ENCODE measurements around the gene NOL12. TPM values are rescaled to one million over a fixed set of nuclear protein-coding genes. Genes with fewer than 3 reads are reported as not detected.

NOL12 gene
- total and polyA plus RNA-seq, 4 donors: 6.9 to 16.5 (median 11.4) TPM

- no peak overlapping the region for H3K27ac ChIP-seq (ENCODE audit: low read depth in 1 of 2, low read length in 2 of 2)
- WGBS: 85% methylated on average over 16 of the region's 16 CpGs
- no peaks in the 10 kb centered on the region for H3K9me3 ChIP-seq (ENCODE audit: control insufficient read depth in 4 of 4, low read length in 3 of 4)
- H3K36me3 ChIP-seq (ENCODE audit: control insufficient read depth in 4 of 4, insufficient read depth in 3 of 4, low read depth in 1 of 4, low read length in 3 of 4): no peaks in the 10 kb centered on the region
- DNase-seq (ENCODE audit: low spot score): no peak
- TF ChIP-seq REST (IDR thresholded peaks at IDR 0.05) (no peak), NR2F2 (IDR thresholded peaks at IDR 0.05) (no peak), EGR1 (IDR thresholded peaks at IDR 0.05; ENCODE audit: low read depth in 2 of 2) (no peak), SP1 (IDR thresholded peaks at IDR 0.05) (no peak), YY1 (IDR thresholded peaks at IDR 0.05) (no peak), ATF3 (IDR thresholded peaks at IDR 0.05) (no peak)
- H3K4me3 ChIP-seq (ENCODE audit: low read depth in 1 of 3, low read length in 3 of 3): no peak overlapping the region
- H3K4me1 ChIP-seq (ENCODE audit: control insufficient read depth in 4 of 4, insufficient read depth in 4 of 4, low read length in 3 of 4): peaks cover 6 to 34% (median 19%) of the 10 kb centered on the region in 4 donors
- no peaks in the 10 kb centered on the region for H3K27me3 ChIP-seq (ENCODE audit: control insufficient read depth in 4 of 4, insufficient read depth in 4 of 4, low read length in 3 of 4)
- H3K9ac ChIP-seq (ENCODE audit: low read depth in 1 of 2, low read length in 2 of 2): no peak overlapping the region
Measured at GRCh38 chr22:37742376-37743171, 56.4 kb downstream of the NOL12 start.

Small RNAs within 50 kb of the gene (small RNA-seq; reads per million reads assigned to genes)
- not detected for gene RN7SL385P

Other genes with a start within 250 kb of the NOL12 start
- gene MFNG, start 200.0 kb upstream of the NOL12 start, total RNA-seq: 1 to 10 TPM; 6.9 to 7.9 TPM
- 10 to 100 TPM in 1 of 2 donors, 1 to 10 TPM in 1; 5.0 to 10.7 TPM for gene MFNG, start 200.0 kb upstream of the NOL12 start, polyA plus RNA-seq
- 1 to 10 TPM; 7.8 to 8.9 TPM for gene CARD10, start 166.9 kb upstream of the NOL12 start, total RNA-seq
- 10 to 100 TPM in 1 of 2 donors, 1 to 10 TPM in 1; 7.9 to 14.0 TPM for gene CARD10, start 166.9 kb upstream of the NOL12 start, polyA plus RNA-seq
- 10 to 100 TPM; 10.2 to 18.8 TPM for gene CDC42EP1, start 125.9 kb upstream of the NOL12 start, total RNA-seq
- 10 to 100 TPM; 43.6 to 66.6 TPM for gene CDC42EP1, start 125.9 kb upstream of the NOL12 start, polyA plus RNA-seq
- 1 to 10 TPM in 1 of 2 donors, under 1 TPM in 1; 0.33 to 3.4 TPM for gene LGALS2, start 106.3 kb upstream of the NOL12 start, total RNA-seq
- 1 to 10 TPM in 1 of 2 donors, under 1 TPM in 1; 0.81 to 2.3 TPM for gene LGALS2, start 106.3 kb upstream of the NOL12 start, polyA plus RNA-seq
- 10 to 100 TPM; 17.4 to 26.4 TPM for gene GGA1, start 77.5 kb upstream of the NOL12 start, total RNA-seq
- gene GGA1, start 77.5 kb upstream of the NOL12 start, polyA plus RNA-seq: 10 to 100 TPM; 15.1 to 18.2 TPM
- gene SH3BP1, start 46.7 kb upstream of the NOL12 start, total RNA-seq: 1 to 10 TPM; 3.8 to 8.2 TPM
- gene SH3BP1, start 46.7 kb upstream of the NOL12 start, polyA plus RNA-seq: 1 to 10 TPM in 1 of 2 donors, under 1 TPM in 1; 0.24 to 1.7 TPM
- gene PDXP, start 27.6 kb upstream of the NOL12 start, total RNA-seq: 10 to 100 TPM; 23.4 to 32.4 TPM
- gene PDXP, start 27.6 kb upstream of the NOL12 start, polyA plus RNA-seq: 10 to 100 TPM; 24.7 to 42.2 TPM
- gene LGALS1, start 10.7 kb upstream of the NOL12 start, total RNA-seq: 10 to 100 TPM; 35.6 to 74.9 TPM
- gene LGALS1, start 10.7 kb upstream of the NOL12 start, polyA plus RNA-seq: 100 to 1,000 TPM; 108 to 138 TPM
- gene TRIOBP, start 10.7 kb downstream of the NOL12 start, total RNA-seq: 10 to 100 TPM; 24.8 to 41.1 TPM
- 10 to 100 TPM in 1 of 2 donors, 1 to 10 TPM in 1; 4.8 to 18.3 TPM for gene TRIOBP, start 10.7 kb downstream of the NOL12 start, polyA plus RNA-seq
- gene GCAT, start 121.6 kb downstream of the NOL12 start, total RNA-seq: 10 to 100 TPM; 27.7 to 31.8 TPM
- gene GCAT, start 121.6 kb downstream of the NOL12 start, polyA plus RNA-seq: 10 to 100 TPM; 20.7 to 32.6 TPM
- not detected for gene GALR3, start 137.0 kb downstream of the NOL12 start, total RNA-seq
- not detected for gene GALR3, start 137.0 kb downstream of the NOL12 start, polyA plus RNA-seq
- 10 to 100 TPM; 13.7 to 25.5 TPM for gene ANKRD54, start 158.0 kb downstream of the NOL12 start, total RNA-seq
- 10 to 100 TPM; 10.7 to 11.3 TPM for gene ANKRD54, start 158.0 kb downstream of the NOL12 start, polyA plus RNA-seq
- 100 to 1,000 TPM; 103 to 217 TPM for gene EIF3L, start 163.1 kb downstream of the NOL12 start, total RNA-seq
- gene EIF3L, start 163.1 kb downstream of the NOL12 start, polyA plus RNA-seq: 100 to 1,000 TPM; 104 to 117 TPM
- gene MICALL1, start 220.0 kb downstream of the NOL12 start, total RNA-seq: 1 to 10 TPM; 2.7 to 9.3 TPM
- 1 to 10 TPM; 2.0 to 5.5 TPM for gene MICALL1, start 220.0 kb downstream of the NOL12 start, polyA plus RNA-seq

Data from liver (tissue), 10 donors.